B cell (primary cell): ENCODE measurements around the gene CYP4F2. TPM values are rescaled to one million over a fixed set of nuclear protein-coding genes. Genes with fewer than 3 reads are reported as not detected.

ENCODE experiments used
- ATAC-seq: fragments of 200-7000 bp; cut with Tn5 transposase; one replicate; pipeline ENCODE4 v1.10.0; 2021; ENCODE audit warnings: low read depth, mild to moderate bottlenecking, moderate number of reproducible peaks, moderate library complexity
- CTCF ChIA-PET: fragments of 350-600 bp; sonication (Branson Sonifier 250); formaldehyde crosslinking; loops from one replicate; lab custom pipeline; 2021; ENCODE audit warnings: antibody characterized with exemption, inconsistent platforms; lab: Charles Lee
- POLR2A ChIA-PET: fragments of 350-600 bp; sonication (Branson Sonifier 250); formaldehyde crosslinking; loops from one replicate; lab custom pipeline; 2021; ENCODE audit warnings: antibody characterized with exemption; lab: Charles Lee
- DNase-seq: peaks from one replicate; pipeline ENCODE4 v3.0.0; 2013
- H2AFZ ChIP-seq: 2 replicates; pipeline ENCODE4 v1.6.1; 2012; ENCODE audit warnings: mild to moderate bottlenecking, low read depth, low read length; ENCODE audit not compliant: insufficient read depth, poor library complexity, severe bottlenecking
- H3K27ac ChIP-seq, 2 donors: 1 replicate in 1 of 2; 2 replicates in 1 of 2; pipeline ENCODE4 v1.5.1; 2012 to 2013; ENCODE audit warnings: low read length in 2 of 2, mild to moderate bottlenecking in 2 of 2, moderate library complexity in 1 of 2
- H3K27me3 ChIP-seq, 4 experiments: fragments of 200-600 bp in 1 of 4; sonication (generic) in 1 of 4; replicated peaks in 1 of 4; 1 replicate in 2 of 4; 2 replicates in 2 of 4; pipeline versions ENCODE4 v1.6.1 to v1.7.0; 2013 to 2016; ENCODE audit warnings: low read length in 3 of 4, mild to moderate bottlenecking in 2 of 4, mixed read lengths in 1 of 4, moderate library complexity in 1 of 4; ENCODE audit not compliant: insufficient read depth in 4 of 4, control insufficient read depth in 3 of 4; ENCODE audit errors: control extremely low read depth in 1 of 4
- H3K36me3 ChIP-seq, 2 experiments: replicated peaks in 1 of 2; 1 replicate in 1 of 2; 2 replicates in 1 of 2; pipeline versions ENCODE4 v1.6.1 to v1.7.1; 2013; ENCODE audit warnings: low read length in 1 of 2; ENCODE audit not compliant: insufficient read depth in 2 of 2, control insufficient read depth in 1 of 2; ENCODE audit errors: control extremely low read depth in 1 of 2, extremely low read depth in 1 of 2
- H3K4me1 ChIP-seq, 2 donors: fragments of 200-600 bp in 1 of 2; sonication (generic) in 1 of 2; 1 replicate in 1 of 2; 2 replicates in 1 of 2; pipeline versions ENCODE4 v1.5.1 to v1.6.1; 2013 to 2017; ENCODE audit warnings: low read length in 2 of 2; ENCODE audit not compliant: control insufficient read depth in 2 of 2, insufficient read depth in 2 of 2
- H3K4me2 ChIP-seq: replicated peaks from 2 replicates; pipeline ENCODE3; 2012; ENCODE audit warnings: mild to moderate bottlenecking, low read depth, low read length; ENCODE audit not compliant: poor library complexity, severe bottlenecking
- H3K4me3 ChIP-seq, 5 experiments: fragments of 200-600 bp in 1 of 5; sonication (generic) in 1 of 5; 1 replicate in 3 of 5; 2 replicates in 2 of 5; pipeline versions ENCODE4 v1.5.1 to v1.7.0; 2011 to 2016; ENCODE audit warnings: low read length in 4 of 5, mild to moderate bottlenecking in 4 of 5, low read depth in 2 of 5, control low read depth in 1 of 5, moderate library complexity in 1 of 5; ENCODE audit not compliant: insufficient read depth in 1 of 5; ENCODE audit errors: control extremely low read depth in 1 of 5, extremely low read depth in 1 of 5
- H3K79me2 ChIP-seq: fragments of 200-600 bp; sonication (generic); one replicate; pipeline ENCODE4 v1.6.0; 2016; ENCODE audit warnings: low read length; ENCODE audit not compliant: control insufficient read depth, insufficient read depth
- H3K9ac ChIP-seq: fragments of 200-600 bp; sonication (generic); 2 replicates; pipeline ENCODE4 v1.6.1; 2017; ENCODE audit warnings: mild to moderate bottlenecking, low read length, moderate library complexity
- H3K9me3 ChIP-seq, 3 donors: one replicate each; pipeline versions ENCODE4 v1.6.1 to v1.7.1; 2013; ENCODE audit warnings: low read length in 2 of 3; ENCODE audit not compliant: control insufficient read depth in 2 of 3, insufficient read depth in 1 of 3; ENCODE audit errors: control extremely low read depth in 1 of 3
- H4K20me1 ChIP-seq: 2 replicates; pipeline ENCODE4 v1.6.0; 2012; ENCODE audit warnings: mild to moderate bottlenecking, low read length; ENCODE audit not compliant: insufficient read depth, control insufficient read depth, poor library complexity, severe bottlenecking
- H3K27ac Mint-ChIP-seq: one replicate; pipeline ENCODE4 v1.8.0; 2021; ENCODE audit warnings: mixed read lengths
- H3K27me3 Mint-ChIP-seq: one replicate; pipeline ENCODE4 v1.8.0; 2021; ENCODE audit warnings: mixed read lengths
- H3K4me1 Mint-ChIP-seq: one replicate; pipeline ENCODE4 v1.8.0; 2021; ENCODE audit warnings: mixed read lengths
- H3K4me3 Mint-ChIP-seq: one replicate; pipeline ENCODE4 v1.8.0; 2021; ENCODE audit warnings: mixed read lengths
- H3K9me3 Mint-ChIP-seq: one replicate; pipeline ENCODE4 v1.8.0; 2022; ENCODE audit warnings: mixed read lengths; ENCODE audit not compliant: insufficient read depth
- EZH2 ChIP-seq: IDR thresholded peaks from 2 replicates; pipeline ENCODE4 v1.6.1; 2012; ENCODE audit warnings: borderline replicate concordance, low read depth, mild to moderate bottlenecking, moderate library complexity, low read length; ENCODE audit not compliant: insufficient read depth, poor library complexity, severe bottlenecking
- WGBS: methylation state at CpG from one replicate; pipeline ENCODE4 v1.1.5; 2013; ENCODE audit warnings: missing lambda C conversion rate; ENCODE audit not compliant: insufficient coverage; 5-methylcytosine and 5-hydroxymethylcytosine counted together
- intact Hi-C: fragments of 100-400 bp; cut with micrococcal nuclease; formaldehyde crosslinking; loops from one replicate; pipeline ENCODE4 v1.10.0; 2022
- polyA plus RNA-seq: library from polyadenylated mRNA; depleted of rRNA; stranded (reverse); fragments of >200 nt; gene quantifications from 2 replicates; pipeline ENCODE4 v1.2.3, GENCODE V29; 2012
- total RNA-seq, 2 donors: library from RNA; stranded (reverse); fragments of 120-200 nt in 1 of 2; gene quantifications; 1 replicate in 1 of 2; 2 replicates in 1 of 2; pipeline versions ENCODE4 v1.2.3 to v1.2.4, GENCODE V29; 2013 to 2022
- TF ChIP-seq, protein P1 (sequence below): fragments of 200-600 bp; IDR thresholded peaks from one replicate; pipeline ENCODE4 v1.8.0; 2022; ENCODE audit warnings: antibody characterized with exemption, mild to moderate bottlenecking

CYP4F2 gene
- total and polyA plus RNA-seq, 2 donors (not counting 1 experiment from before 2014, with no cell fraction given) = not detected

- Histone ChIP-seq H3K9me3 (peaks cover 1 to 13% (median 9%) of the 10 kb centered on the region in 3 donors), H3K36me3 (no peaks in the 10 kb centered on the region), H3K27ac (no peak overlapping the region), H3K27me3 (peaks cover 0 to 16% (median 1%) of the 10 kb centered on the region in 4 experiments), H3K9ac (no peak overlapping the region), H3K4me2 (no peak overlapping the region), H4K20me1 (no peaks in the 10 kb centered on the region), H3K79me2 (no peaks in the 10 kb centered on the region), H2AFZ (no peak overlapping the region), H3K4me3 (no peak overlapping the region), H3K4me1 (no peaks in the 10 kb centered on the region)
- Mint-ChIP-seq H3K4me1 (no peaks in the 10 kb centered on the region), H3K9me3 (peaks cover 8% of the 10 kb centered on the region), H3K4me3 (no peak overlapping the region), H3K27me3 (peaks cover 44% of the 10 kb centered on the region), H3K27ac (no peak overlapping the region)
- no peak for ATAC-seq
- no peak for DNase-seq
- intact Hi-C loops = no loop called here
- POLR2A ChIA-PET = no interaction called here
- WGBS = 100% methylated on average over 1 of the region's 4 CpGs
- TF ChIP-seq EZH2 = no peak
- TF ChIP-seq, protein P1, sequence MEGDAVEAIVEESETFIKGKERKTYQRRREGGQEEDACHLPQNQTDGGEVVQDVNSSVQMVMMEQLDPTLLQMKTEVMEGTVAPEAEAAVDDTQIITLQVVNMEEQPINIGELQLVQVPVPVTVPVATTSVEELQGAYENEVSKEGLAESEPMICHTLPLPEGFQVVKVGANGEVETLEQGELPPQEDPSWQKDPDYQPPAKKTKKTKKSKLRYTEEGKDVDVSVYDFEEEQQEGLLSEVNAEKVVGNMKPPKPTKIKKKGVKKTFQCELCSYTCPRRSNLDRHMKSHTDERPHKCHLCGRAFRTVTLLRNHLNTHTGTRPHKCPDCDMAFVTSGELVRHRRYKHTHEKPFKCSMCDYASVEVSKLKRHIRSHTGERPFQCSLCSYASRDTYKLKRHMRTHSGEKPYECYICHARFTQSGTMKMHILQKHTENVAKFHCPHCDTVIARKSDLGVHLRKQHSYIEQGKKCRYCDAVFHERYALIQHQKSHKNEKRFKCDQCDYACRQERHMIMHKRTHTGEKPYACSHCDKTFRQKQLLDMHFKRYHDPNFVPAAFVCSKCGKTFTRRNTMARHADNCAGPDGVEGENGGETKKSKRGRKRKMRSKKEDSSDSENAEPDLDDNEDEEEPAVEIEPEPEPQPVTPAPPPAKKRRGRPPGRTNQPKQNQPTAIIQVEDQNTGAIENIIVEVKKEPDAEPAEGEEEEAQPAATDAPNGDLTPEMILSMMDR = no peak
- CTCF ChIA-PET = no interaction called here
These were observed 46.5 kb upstream of the CYP4F2 start for GRCh38 chr19:15944401-15944800.

- ATAC-seq = no peak
These were observed 39.9 kb upstream of the CYP4F2 start for GRCh38 chr19:15937771-15938170.

More at GRCh38 chr19:15937771-15938170, 39.9 kb upstream of the CYP4F2 start:
- TF ChIP-seq EZH2 = no peak
- TF ChIP-seq, protein P1 = no peak
- Mint-ChIP-seq H3K4me1 (peaks cover 4% of the 10 kb centered on the region), H3K4me3 (no peak overlapping the region), H3K9me3 (no peaks in the 10 kb centered on the region), H3K27ac (no peak overlapping the region), H3K27me3 (peaks cover 21% of the 10 kb centered on the region)
- intact Hi-C loops = no loop called here
- H4K20me1 ChIP-seq = no peaks in the 10 kb centered on the region
- no peaks in the 10 kb centered on the region for H3K4me1 ChIP-seq
- no peak overlapping the region for H3K4me3 ChIP-seq
- H3K9ac ChIP-seq = no peak overlapping the region
- H3K36me3 ChIP-seq = no peaks in the 10 kb centered on the region
- CTCF ChIA-PET = no interaction called here
- H3K27ac ChIP-seq = no peak overlapping the region
- POLR2A ChIA-PET = no interaction called here
- H3K79me2 ChIP-seq = no peaks in the 10 kb centered on the region
- H3K9me3 ChIP-seq = peaks cover 3 to 22% (median 3%) of the 10 kb centered on the region in 3 donors
- H3K4me2 ChIP-seq = no peak overlapping the region
- DNase-seq = no peak
- WGBS = 45% methylated on average over 2 of the region's 2 CpGs
- no peak overlapping the region for H2AFZ ChIP-seq
- H3K27me3 ChIP-seq = peaks cover 0 to 14% (median 1%) of the 10 kb centered on the region in 4 experiments
